ENCODE measurements around the gene ATP6V0D1.

The ATP6V0D1 gene

DNA sequence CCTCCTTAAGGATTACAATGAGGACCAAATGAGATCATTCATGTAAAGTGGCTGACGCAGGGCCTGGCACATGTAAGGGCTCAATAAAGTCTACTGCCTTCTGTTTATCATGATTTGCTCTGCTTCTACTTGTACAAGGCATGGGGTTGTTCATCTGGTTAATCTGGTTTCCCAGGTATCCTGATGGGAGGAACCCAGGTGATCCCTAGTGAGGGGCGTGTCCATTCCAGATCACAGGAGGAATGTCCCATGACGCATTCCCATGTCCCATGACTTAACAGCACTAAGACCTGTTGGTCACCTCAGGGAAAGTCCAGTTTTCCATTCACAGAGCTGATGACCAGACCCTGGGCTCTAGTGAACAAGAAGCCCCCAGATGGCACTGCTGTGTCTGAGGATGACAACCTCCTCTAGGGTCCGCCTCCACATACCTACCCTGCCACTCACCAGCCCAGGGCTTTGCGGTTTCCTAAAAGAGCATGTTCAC lies 76.2 kb downstream of the ATP6V0D1 start:
- DNase-seq, result peak in 2 of 3 experiments; percentile 6 to 28

DNA sequence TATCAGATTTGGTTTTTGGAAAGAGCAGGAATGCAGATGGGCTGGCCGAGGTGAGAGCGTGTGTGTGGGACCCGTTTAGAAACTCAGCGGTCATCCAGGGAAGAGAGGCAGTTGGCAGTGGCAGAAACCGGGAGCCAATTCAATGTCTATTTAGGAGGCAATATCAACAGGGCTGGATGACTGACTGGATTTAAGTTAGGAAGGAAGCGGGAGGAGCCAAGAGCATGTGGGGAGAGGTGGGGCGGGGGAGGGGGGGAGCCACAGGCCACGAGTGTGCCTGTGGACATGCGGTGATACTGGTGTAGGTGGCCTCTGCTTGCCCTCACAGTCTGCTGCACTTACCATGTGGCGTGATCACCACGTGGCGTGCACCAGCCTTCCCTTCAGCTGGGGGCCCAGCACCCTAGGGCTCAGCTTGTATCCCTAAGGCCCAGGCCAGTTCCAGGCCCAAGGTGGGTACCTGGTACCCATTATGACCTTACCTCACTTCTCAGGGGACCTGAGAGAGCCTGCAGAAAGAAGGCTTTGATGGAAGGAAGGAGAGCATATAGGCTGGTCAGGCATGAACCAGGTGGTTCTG lies 76.9 kb downstream of the ATP6V0D1 start:
- no peak for DNase-seq

- DNase-seq, result no peak
These were observed 80.1 kb downstream of the ATP6V0D1 start for GRCh38 chr16:67400901-67401300.

GRCh38 chr16:67399749-67400704 lies 80.9 kb downstream of the ATP6V0D1 start:
- peak; percentile 26 to 90 (median 81) for DNase-seq

DNA sequence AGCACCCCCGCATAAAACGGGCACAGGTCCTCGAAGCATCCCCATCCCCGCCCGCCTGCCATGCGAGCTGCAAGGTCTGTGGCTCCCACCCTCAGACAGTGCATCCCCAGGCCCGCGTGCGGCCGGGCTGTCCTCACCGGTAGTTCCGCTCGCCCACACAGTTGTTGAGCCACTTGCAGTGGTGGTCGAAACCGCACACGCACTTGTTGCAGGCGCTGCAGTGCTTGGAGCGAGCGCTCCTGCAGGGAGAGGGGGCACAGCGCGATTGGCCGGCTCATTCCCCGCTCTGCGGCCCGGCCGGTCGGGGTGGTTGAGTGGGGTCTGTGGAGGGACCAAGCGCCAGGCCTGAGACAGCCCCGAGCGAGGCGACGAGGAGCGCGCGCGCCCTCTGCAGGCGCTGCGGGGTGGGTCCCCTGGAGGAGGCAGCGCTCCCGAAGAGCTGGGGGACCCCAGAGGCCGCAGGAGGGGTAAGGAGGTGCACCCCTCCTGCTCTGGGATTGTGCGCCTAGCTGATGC lies 81.7 kb downstream of the ATP6V0D1 start:
- peak in 1 of 3 experiments; percentile 17 for DNase-seq

DNA sequence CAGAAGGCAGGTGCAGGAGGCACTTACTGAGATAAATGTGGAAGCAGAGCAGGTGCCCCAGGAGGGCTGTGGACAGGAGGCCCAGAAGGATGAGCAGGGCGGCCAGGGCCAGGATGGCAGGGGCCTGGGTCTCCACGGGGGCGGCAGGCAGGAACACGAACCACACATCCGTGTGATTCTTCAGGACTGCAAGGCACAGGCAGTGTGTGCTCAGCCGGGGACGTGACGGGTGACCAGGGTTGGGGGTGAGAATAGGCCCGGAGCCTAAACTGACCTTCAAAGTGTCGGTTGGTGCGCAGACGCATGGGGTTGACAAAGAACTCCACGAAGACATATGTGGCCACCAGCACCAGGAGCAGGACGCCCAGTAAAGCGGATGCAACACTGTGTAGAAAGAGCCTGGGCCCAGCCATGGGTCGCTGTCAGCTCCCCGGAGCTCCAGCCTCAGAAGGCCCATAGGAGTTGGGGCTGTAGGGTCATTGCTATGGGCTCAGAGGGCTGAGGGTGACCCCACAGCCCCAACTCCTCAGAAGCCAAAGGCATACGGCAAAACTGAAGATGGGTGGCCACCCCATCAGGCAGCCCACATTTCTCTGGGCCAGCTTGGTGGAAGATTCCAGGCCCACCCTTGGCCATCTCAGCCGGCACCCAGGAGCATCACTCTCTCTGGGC lies 82.3 kb downstream of the ATP6V0D1 start:
- DNase-seq, result no peak

DNA sequence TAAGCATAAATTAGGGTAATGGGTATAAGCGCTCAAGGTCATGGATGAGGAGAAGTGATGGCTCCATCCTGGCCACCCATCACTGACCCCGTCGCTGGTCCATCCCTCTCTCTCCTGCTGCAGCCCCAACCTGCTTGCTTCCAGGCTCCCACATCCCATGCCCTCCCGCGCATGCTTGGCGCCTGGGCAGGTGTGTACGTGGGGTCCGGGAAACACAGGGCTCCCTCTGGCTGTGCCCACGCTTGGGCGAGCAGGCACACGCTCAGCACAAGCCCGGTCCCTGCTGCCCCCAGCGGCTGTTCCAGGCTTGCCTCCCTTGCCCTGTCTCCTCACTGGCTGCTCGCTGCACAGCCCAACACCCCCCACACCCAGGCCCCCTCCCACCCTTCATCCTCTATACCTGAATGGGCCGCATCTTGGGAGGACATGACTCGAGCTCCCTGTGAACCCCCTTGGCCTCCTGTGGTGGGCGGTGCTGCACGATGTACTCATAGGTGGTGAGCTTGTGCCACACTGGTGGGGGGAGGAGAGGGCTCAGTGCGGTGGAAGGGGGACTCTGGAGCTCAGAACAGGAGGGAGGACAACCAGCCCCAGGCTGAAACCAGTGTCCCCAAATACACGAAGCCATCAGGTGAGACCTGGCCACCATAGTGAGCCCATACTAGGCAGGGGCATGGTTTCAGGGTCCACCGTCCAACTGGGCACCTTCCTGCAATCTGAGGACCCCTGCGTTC lies 83.0 kb downstream of the ATP6V0D1 start:
- DNase-seq, result peak in 2 of 3 experiments; percentile 8 to 19

DNA sequence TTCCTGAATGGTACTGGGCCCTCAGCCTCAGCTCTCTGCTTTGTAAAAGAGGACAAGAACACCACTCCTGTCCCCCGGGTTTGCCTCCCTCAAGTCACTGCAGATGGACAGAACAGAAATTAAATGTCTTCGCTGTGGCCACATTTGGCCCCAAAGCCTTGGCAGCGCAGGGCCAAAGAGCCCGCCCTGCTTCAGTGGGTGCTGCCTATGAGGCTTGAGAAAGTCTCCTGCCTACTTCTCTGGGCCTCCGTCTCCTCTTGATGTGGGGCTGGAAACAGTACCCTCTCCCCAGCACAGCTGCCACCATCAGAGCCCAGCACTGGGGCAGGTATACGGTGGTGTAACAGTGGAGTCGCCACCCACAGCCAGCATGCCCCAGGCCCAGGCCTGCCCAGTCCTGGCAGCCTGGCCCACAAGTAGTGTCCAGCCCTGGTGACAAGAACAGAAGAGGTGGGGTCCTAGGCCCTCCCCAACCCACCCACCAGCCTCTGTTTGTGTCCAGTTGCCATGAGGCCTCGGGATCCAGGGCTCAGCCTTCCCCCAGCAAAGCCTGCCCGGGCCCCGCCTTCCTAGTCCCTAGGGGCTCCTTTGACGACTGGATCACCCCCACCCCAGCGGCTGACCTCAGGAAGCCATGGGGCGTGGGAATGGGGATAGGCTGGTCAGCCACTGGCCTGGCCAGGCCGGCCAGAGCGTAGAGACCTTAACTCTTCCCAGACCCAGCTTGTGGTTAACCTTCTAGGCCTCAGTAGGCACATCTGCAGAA lies 83.7 kb downstream of the ATP6V0D1 start:
- DNase-seq, result peak in 1 of 3 experiments; percentile 39

DNA sequence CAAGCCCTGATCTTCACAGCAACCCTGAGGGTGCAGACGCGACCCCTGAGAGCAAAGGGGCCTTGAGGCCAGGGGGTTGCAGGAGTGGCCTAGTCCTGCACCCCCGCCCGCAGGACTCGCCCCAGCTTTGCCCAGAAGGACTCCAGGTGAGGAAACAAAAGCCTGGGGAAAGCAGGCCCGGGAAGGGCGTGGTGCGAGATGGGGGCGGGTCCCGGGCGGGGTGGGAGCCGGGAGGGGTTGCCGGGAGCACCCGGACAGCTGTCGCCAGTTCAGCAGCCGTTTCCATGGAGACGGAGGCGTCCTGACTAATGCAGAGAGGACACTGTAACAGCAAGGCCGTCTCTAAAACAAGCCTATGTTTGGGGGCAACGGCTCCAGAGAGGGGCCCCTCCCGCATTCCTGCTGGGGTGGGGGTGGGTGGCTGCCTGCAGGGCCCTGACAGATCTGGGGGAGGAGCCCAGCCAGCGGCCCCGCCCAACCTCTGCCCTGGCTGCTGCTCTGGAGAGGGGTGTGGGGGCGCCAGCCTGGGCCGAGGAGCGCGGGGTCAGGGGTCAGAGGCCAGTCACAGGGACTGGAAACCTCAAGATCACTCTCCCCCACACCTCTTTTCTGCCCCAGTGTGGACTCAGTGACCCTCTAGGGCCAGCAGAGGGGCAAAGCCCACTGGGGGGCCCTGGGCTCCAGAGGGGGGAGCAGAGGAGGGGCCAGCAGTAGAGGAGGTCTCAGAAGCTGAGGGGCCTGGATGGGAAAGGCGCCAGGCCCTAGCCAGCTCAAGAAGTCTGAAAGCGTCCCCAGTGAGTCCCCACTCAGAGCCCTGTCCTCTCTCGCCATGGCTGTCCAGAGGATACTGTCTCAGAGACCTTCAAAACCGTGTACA lies 84.6 kb downstream of the ATP6V0D1 start:
- DNase-seq, result peak; percentile 93 to 99 (median 94)

DNA sequence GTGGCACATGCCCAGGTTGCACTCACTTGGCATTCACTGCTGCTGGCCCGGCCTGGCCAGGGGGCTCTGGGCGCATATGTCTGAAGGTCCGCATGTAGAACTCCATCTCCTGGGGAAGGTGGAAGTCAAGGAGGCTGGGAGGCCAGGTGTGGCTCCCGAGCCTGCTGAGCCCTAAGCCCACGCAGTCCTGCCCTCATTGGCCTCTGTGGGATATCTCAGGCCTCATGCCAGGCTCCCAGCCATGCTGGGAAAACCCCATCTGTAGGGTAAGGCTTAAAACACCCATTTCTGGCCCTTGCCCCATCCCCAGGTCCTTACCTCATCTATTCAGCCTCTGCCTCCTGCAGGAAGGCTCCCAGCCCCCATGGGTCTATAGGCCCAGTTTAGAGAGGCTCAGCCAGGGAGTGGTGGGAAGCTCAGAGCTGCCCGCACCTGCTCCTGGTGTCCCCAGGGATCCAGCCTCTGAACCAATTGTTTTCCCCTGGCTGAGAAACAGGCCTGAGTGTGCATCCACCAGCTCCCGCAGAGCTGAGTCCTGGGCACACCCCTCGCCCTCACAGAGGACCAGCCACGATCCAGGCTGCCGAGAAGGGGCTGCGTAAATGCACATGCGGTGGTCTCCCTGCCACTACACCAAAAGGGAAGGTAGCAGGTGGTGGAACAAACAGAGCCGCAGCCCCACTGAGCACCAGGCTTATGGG lies 85.3 kb downstream of the ATP6V0D1 start:
- peak; percentile 87 to 97 (median 93) for DNase-seq

GRCh38 chr16:67395105-67395457 lies 85.9 kb downstream of the ATP6V0D1 start:
- no peak for DNase-seq

DNA sequence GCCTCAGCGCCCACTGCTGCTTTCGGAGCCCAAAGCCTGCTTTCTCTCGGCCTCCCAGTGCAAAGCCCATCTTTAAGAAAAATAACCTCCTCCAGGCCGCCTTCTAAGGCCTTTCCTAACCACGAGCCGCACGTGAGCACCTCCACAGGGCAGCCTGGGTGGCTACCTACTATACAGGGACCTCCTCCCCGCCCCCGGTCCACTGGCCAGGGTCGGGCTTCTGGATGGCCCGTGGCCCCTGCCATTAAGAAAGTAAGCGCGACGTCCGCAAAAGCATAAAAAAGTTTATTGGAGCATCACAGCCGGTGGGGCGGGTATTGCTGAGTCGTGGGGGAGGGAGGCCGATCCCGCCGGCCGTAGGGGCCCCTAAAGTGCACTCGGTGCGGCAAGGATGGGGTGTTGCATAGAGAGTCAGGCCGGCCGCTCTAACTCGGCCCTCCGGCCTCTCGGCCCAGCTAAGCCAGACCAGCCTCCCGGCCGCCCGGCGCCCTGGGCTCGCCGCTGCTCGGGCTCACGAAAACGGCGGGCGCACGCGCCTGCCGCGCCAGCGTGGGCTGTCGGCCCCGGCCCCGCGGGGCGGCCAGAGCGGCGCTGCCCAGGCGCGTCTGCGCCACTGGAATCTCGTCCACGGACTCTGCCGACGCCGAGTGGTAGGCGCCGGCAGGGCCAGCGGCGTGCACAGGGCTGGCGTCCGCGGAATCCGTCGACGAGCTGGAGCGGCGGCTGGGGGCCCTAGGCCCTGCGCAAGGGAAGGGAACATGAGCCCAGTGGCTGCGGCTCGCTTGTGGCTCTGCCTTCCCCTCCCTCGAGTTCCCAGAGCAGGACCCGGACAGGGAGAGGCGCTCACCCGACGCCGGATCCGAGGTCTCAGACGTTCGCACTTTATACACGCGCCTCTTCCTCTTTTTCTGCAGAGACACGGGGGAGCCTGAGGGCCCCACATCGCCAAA lies 86.5 kb downstream of the ATP6V0D1 start:
- no peak for DNase-seq

DNA sequence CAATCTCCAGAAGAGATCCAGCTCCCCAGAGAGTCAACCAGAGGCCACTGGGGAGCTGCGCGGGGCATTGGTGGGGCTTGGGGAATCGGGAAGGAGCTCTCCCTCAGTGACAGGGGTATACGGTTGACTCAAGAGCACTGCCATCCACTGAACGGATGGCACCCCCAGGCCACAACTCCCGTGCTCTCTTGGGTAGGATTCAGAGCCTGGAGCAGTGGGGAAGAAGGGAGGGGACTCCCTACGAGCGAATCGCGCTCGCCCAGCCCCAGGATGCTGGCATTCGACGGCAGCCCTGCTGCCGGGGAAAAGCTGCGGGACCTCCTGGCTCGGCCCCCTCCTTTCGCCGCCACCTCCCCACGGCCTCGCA lies 87.2 kb downstream of the ATP6V0D1 start:
- peak in 1 of 3 experiments; percentile 54 for DNase-seq

- peak; percentile 79 to 89 (median 85) for DNase-seq
These were observed 87.7 kb downstream of the ATP6V0D1 start, which contains the start of gene TPPP3 for GRCh38 chr16:67393111-67393787. Gene TPPP3, minus strand, starts transcription at chr16:67393498. Its CDS starts 2,387 bp downstream, at chr16:67391111.

DNA sequence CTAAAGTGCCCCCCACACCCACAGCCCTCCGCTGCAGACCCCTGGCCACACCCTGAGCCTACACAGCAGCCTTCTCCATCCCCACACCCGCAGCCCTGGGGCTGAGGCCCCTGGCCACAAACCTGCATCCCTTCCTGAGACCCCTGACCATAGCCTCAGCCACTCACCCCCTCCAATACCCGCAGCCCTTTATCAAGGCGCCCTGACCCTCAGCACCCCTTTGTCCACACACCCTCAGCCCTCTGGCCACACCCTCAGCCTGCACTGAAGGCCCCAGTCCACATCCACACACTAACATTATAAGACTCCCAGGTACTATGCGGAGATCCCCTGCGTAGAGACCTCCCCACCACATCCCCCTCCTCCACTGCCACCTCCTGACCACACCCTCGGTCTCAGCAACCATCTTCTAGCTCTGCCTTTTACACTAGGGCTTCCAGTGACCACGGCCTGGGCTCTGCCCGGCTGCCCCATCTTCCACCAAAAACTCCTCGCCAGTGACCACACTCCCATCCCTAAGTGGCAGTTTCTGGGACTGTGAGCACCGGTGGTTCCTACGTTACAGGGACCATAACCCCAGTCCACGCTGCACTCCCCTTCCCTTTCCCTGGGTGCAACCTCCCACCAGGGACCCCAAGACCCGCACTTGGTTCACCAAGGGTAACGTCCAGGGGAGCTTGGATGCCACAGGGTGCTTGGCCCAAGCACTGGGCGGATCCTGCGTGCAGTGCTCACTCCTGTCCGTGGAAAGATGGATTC lies 88.5 kb downstream of the ATP6V0D1 start:
- no peak for DNase-seq

GRCh38 chr16:67391424-67392300 lies 89.3 kb downstream of the ATP6V0D1 start:
- DNase-seq, result peak in 2 of 3 experiments; percentile 51 to 74

All from NCI-H1417 (cell line).